ENCODE data around the gene OGN. TPM values are rescaled to one million over a fixed set of nuclear protein-coding genes. Genes with fewer than 3 reads are reported as not detected.
A peak's percentile ranks its signal among the peaks of the same experiment; 100 is the strongest.

Gene OGN, protein sequence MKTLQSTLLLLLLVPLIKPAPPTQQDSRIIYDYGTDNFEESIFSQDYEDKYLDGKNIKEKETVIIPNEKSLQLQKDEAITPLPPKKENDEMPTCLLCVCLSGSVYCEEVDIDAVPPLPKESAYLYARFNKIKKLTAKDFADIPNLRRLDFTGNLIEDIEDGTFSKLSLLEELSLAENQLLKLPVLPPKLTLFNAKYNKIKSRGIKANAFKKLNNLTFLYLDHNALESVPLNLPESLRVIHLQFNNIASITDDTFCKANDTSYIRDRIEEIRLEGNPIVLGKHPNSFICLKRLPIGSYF
- not detected in 2 replicates for total RNA-seq (2013; cell fraction: nucleolus; rRNA removed)
- 0.05 and 0.11 TPM in 2 replicates for total RNA-seq (2014; rRNA removed)
- total RNA-seq (2014; rRNA removed; fragmentation: Illumina TruSeq; extraction: Trizol), result not detected in 2 replicates
- total RNA-seq (2021), result 0.11 TPM in 1 of 2 replicates, not detected in the other
- not detected for polyA plus RNA-seq (2011; ENCODE audit: low read depth)
- not detected in 2 replicates for polyA plus RNA-seq (2011; rRNA removed)
- not detected in 2 replicates for polyA plus RNA-seq (2011; cell fraction: cytosol; rRNA removed)
- not detected in 2 replicates for polyA plus RNA-seq (2011; cell fraction: nucleus; rRNA removed)
- 0.07 and 0.42 TPM in 2 replicates for polyA plus RNA-seq (2012)
- polyA plus RNA-seq (2014; fragmentation: Illumina TruSeq; extraction: Trizol), result 0.04 TPM in 1 of 2 replicates, not detected in the other
- polyA plus RNA-seq (2014; fragmentation: Nextera tagmentation; extraction: Ambion mirVana), result under 1 TPM in 1 of 2 experiments, not detected in 1; 0.19 TPM
- 0.05 TPM in 1 of 2 replicates, not detected in the other for polyA plus RNA-seq (2014; rRNA removed)
- polyA plus RNA-seq (2016; fragmentation: Nextera tagmentation; extraction: Ambion mirVana), result 1 to 10 TPM; 2.1 to 2.5 TPM
- not detected in 2 replicates for polyA minus RNA-seq (2011; rRNA and poly(A)+ RNA removed)
- polyA minus RNA-seq (2011; cell fraction: cytosol; rRNA and poly(A)+ RNA removed), result not detected in 2 replicates
- polyA minus RNA-seq (2011; cell fraction: nucleus; rRNA and poly(A)+ RNA removed), result not detected in 2 replicates
- Bru-seq, nascent RNA, result percentile 18 among the genes with signal in this experiment
- percentile 5 among the genes with signal in this experiment for BruChase-seq, experiment 1, labeled RNA remaining after a 6-hour chase
- BruChase-seq, experiment 2, labeled RNA remaining after a 2-hour chase, result percentile 4 among the genes with signal in this experiment
- long read RNA-seq, experiment 1, result 0 reads
- long read RNA-seq, experiment 2, partial matches to known transcripts, result 0 of 1 reads
- long read RNA-seq, experiment 2, other reads (novel, unspliced or antisense), result 1 of 1 reads

GRCh38 chr9:92404042-92404836, at the start of gene OGN:
OGN (minus strand) TSS chr9:92404578; CDS start chr9:92403407, 1,171 bp downstream.
- no TSS peak for BruUV-seq (replicated peaks)
- Histone ChIP-seq H3K9ac (ENCODE audit: control insufficient read depth, insufficient read depth, low read length) (no peak within 1 kb of the TSS), H3K27me3 (replicated peaks in 1 of 2; ENCODE audit: control insufficient read depth in 2 of 2, insufficient read depth in 2 of 2, low read length in 1 of 2) (no peaks in the 10 kb centered on the region), H3K4me1 (ENCODE audit: control insufficient read depth, insufficient read depth, low read length) (no peaks in the 10 kb centered on the region), H3K36me3 (ENCODE audit: control insufficient read depth in 2 of 2, insufficient read depth in 2 of 2, low read length in 1 of 2) (no peaks in the 10 kb centered on the region), H3K79me2 (ENCODE audit: control insufficient read depth, insufficient read depth, low read length) (no peaks in the 10 kb centered on the region), H3K4me3 (no peak within 1 kb of the TSS), H4K20me1 (ENCODE audit: control insufficient read depth, insufficient read depth) (no peaks in the 10 kb centered on the region), H2AFZ (ENCODE audit: control insufficient read depth, low read depth, low read length) (no peak within 1 kb of the TSS), H3K4me2 (ENCODE audit: control insufficient read depth, insufficient read depth) (no peak within 1 kb of the TSS), H3K27ac (ENCODE audit: control insufficient read depth, insufficient read depth) (no peak within 1 kb of the TSS), H3K9me3 (replicated peaks; ENCODE audit: control insufficient read depth, insufficient read depth, low read length) (no peaks in the 10 kb centered on the region)
- ATAC-seq, result no peak
- intact Hi-C loops (cut with micrococcal nuclease; ENCODE audit: unreplicated experiment), result no loop called here
- DNase-seq (ENCODE audit: low read depth, low spot score), result no peak
- ChIA-PET RAD21 (ENCODE audit: unreplicated experiment) (no interaction called here), SMC1A (ENCODE audit: uncharacterized antibody, unreplicated experiment) (interaction anchor here (0.6 to 2.6 kb wide), 4 partner anchors 10 to 448 kb away, joined by 3 to 7 read pairs (median 4); no protein-coding TSS in a partner anchor), POLR2A (interaction anchor here (0.8 kb wide), 1 partner anchor 1779 kb away, joined by 3 read pairs; no protein-coding TSS in a partner anchor), CTCF (no interaction called here)
- 98% methylated on average over 5 of the region's 5 CpGs for WGBS (ENCODE audit: insufficient coverage, insufficient replicate concordance, low lambda C conversion rate, missing lambda C conversion rate)
- TF ChIP-seq NRF1 (conservative IDR thresholded peaks at IDR 0.05; ENCODE audit: low read depth, low read length) (no peak), SMAD1 (IDR thresholded peaks at IDR 0.05; ENCODE audit: low read depth, partially characterized antibody) (no peak), EZH2 (IDR thresholded peaks at IDR 0.05; ENCODE audit: borderline replicate concordance, control insufficient read depth, low read depth, low read length) (no peak), MYB (IDR thresholded peaks at IDR 0.05; ENCODE audit: borderline replicate concordance, low read depth, low read length) (no peak)
- TF ChIP-seq, protein P1, sequence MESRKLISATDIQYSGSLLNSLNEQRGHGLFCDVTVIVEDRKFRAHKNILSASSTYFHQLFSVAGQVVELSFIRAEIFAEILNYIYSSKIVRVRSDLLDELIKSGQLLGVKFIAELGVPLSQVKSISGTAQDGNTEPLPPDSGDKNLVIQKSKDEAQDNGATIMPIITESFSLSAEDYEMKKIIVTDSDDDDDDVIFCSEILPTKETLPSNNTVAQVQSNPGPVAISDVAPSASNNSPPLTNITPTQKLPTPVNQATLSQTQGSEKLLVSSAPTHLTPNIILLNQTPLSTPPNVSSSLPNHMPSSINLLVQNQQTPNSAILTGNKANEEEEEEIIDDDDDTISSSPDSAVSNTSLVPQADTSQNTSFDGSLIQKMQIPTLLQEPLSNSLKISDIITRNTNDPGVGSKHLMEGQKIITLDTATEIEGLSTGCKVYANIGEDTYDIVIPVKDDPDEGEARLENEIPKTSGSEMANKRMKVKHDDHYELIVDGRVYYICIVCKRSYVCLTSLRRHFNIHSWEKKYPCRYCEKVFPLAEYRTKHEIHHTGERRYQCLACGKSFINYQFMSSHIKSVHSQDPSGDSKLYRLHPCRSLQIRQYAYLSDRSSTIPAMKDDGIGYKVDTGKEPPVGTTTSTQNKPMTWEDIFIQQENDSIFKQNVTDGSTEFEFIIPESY (IDR thresholded peaks at IDR 0.05), result no peak
- FAIRE-seq, result no peak
- in situ Hi-C loops (cut with MboI), result no loop called here

Data from GM12878 (cell line).